ENCODE measurements around the gene KLHL3. TPM values are rescaled to one million over a fixed set of nuclear protein-coding genes. Genes with fewer than 3 reads are reported as not detected.

KLHL3 gene
- polyA plus RNA-seq, 1 donor: 4.0 TPM

GRCh38 chr5:137572042-137572695, 163.7 kb downstream of the KLHL3 start:
- DNase-seq: no peak

GRCh38 chr5:137570070-137570469, 165.8 kb downstream of the KLHL3 start:
- no peak for DNase-seq

Other genes with a start within 250 kb of the KLHL3 start
- gene SPOCK1, start 236.8 kb downstream of the KLHL3 start, polyA plus RNA-seq (ENCODE audit: insufficient read length): 4.6 TPM
- gene HNRNPA0, start 18.3 kb upstream of the KLHL3 start, polyA plus RNA-seq (ENCODE audit: insufficient read length): 32.6 TPM
- gene MYOT, start 131.8 kb upstream of the KLHL3 start, polyA plus RNA-seq (ENCODE audit: insufficient read length): 268 TPM
- gene PKD2L2, start 153.4 kb upstream of the KLHL3 start, polyA plus RNA-seq (ENCODE audit: insufficient read length): 0.74 TPM